AG09309 (cell line): ENCODE measurements around the gene ASCL2.
A peak's percentile ranks its signal among the peaks of the same experiment; 100 is the strongest.

Experiments
- DNase-seq: peaks from one replicate; pipeline ENCODE4 v3.0.0-alpha.2; 2010; ENCODE audit warnings: low read depth
- H3K4me3 ChIP-seq: 2 replicates; pipeline ENCODE4 v1.5.1; 2011; ENCODE audit warnings: mild to moderate bottlenecking, low read depth, low read length, moderate library complexity; ENCODE audit not compliant: control insufficient read depth
- CTCF ChIP-seq: IDR thresholded peaks from 2 replicates; pipeline ENCODE4 v1.5.1; 2011; ENCODE audit warnings: mild to moderate bottlenecking, low read depth, low read length, inconsistent platforms; ENCODE audit not compliant: insufficient read depth, control insufficient read depth; ENCODE audit errors: missing control alignments

Gene ASCL2

GRCh38 chr11:2312232-2313042 is 42.0 kb upstream of the ASCL2 start:
- DNase-seq: peak; percentile 14
- no peak for TF ChIP-seq CTCF
- H3K4me3 ChIP-seq: no peak overlapping the region

GRCh38 chr11:2311353-2312133 is 41.2 kb upstream of the ASCL2 start:
- DNase-seq: no peak
- no peak for TF ChIP-seq CTCF
- H3K4me3 ChIP-seq: no peak overlapping the region

GRCh38 chr11:2310786-2311352 is 40.5 kb upstream of the ASCL2 start:
- TF ChIP-seq CTCF: no peak
- DNase-seq: no peak
- H3K4me3 ChIP-seq: no peak overlapping the region

GRCh38 chr11:2310073-2310785 is 39.8 kb upstream of the ASCL2 start:
- DNase-seq: no peak
- H3K4me3 ChIP-seq: no peak overlapping the region
- TF ChIP-seq CTCF: no peak

GRCh38 chr11:2309251-2310072 is 39.1 kb upstream of the ASCL2 start:
- H3K4me3 ChIP-seq: no peak overlapping the region
- no peak for DNase-seq
- TF ChIP-seq CTCF: no peak
